ENCODE measurements around the gene NIM1K.
"Not testable (repeated sequence)": the region's sequence is repeated elsewhere in the genome, so short reads cannot be mapped to it uniquely, and the experiment has no call there.

Gene NIM1K

DNA sequence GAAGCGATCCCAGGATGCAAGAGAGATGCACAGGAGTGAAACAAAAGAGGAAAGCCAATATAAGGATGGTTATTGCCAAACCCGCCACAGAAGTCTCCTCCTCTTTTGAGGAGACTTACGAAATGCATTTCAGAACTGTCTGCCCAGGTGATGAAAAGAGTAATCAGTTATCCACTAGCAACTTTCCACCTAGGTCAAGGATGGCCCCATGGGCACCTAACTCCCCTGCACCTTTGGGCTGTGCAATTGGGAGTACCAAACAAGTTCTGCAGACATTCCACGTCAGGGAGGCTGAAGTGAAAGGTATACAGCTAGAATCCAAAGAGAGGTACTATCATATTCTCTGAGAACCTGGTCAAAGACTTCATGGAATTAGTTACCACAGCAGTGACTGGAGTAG is 95.5 kb downstream of the NIM1K start:
- DNase-seq = no peak

DNA sequence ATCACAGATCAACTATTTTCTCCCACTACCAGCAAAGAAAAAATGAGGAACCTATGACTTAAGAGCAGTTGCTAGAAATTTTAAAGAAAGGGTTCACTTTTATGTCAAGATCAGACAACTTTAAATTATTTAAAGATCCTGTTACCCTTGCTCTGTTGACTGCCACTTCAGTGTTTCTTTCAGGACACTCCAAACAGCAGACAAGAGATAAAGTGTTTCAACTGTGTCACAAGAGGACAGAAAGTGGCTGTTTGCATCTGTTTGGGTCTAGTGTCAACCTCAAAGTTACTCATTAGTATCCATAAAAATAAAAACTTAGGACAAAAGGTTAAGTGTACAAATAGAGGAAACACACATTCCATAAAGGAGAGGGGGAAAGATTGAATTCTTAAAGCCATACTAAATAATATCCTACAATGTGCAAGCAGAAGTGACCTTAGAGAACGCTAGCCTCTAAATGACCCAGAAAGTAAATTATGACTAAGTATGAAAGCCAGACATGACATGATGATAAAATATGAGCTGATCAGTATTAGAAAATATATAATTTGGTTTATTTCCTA is 96.3 kb downstream of the NIM1K start:
- no peak for DNase-seq

DNA sequence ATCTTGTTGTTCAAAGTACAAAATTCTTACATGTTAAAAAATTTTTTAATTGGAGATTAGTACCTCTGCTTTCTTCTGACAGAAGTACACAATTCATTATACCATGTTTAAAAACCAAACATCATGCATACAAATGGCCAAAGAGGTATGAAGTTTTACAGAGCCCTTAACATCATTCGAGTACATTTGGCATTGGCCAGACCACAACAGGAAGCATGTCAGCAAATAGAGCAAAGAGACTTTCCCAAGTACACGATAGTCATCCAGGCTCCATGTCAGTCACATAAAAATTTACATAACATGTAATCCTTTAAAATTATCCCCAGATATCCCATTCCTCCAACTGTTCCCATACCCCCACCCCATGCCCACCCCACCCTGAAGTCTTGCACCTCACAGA is 98.7 kb downstream of the NIM1K start:
- DNase-seq = no peak

DNA sequence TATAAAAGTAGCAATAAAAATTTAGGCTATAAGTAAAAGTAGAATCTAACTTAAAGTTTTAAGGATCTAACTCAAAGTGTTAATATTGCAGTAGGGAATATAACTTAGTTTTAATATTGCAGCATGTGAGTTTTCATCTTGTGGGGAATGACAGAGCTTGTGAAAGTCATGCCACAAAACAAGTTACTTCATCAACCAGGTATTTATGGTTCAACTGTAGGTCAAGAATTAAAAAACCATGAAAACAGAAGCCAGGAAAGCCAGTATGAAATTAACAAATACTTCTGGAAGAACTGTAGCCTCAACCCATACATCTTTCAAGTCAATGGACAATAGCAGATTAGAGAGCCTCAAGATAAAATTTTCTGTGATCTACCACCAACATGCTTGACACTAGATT is 102.2 kb downstream of the NIM1K start:
- no peak for DNase-seq

DNA sequence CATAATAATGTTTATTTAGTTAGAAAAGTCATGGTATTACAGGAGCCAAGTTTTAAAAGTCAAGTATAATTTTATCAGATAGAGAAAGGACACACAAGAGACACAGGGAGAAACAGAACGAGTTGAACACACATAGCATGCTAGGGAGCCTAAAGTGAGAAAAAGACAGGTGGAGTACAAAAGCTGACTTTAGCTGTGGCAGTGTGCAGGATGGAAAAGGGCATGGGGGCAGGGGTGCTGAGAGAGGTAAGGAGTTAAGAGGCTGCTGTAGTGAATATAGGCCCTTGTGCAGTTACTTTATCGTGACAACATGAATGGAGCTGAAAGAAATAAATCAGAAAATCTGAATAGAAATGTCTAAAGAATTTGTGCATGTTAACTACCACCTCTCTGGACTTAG is 103.2 kb downstream of the NIM1K start:
- no peak for DNase-seq

DNA sequence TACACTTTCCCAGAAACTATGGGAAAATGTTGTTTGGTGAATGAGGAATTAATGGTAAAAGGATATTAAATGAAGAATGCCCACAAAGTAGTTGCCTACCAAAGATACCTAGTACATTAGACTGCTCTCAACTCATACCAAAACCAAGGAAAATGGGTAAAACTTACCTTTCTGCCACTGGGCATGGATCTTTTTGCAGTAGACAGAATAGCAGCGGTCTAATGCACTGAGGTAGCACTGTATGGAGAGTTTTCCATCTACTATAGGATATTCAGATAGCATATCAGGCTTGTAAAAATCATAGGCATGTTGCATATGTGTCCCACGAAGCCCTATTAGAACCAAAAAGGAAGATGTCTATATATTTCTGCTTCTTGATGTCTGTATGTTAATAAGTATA is 104.8 kb downstream of the NIM1K start:
- DNase-seq = no peak

DNA sequence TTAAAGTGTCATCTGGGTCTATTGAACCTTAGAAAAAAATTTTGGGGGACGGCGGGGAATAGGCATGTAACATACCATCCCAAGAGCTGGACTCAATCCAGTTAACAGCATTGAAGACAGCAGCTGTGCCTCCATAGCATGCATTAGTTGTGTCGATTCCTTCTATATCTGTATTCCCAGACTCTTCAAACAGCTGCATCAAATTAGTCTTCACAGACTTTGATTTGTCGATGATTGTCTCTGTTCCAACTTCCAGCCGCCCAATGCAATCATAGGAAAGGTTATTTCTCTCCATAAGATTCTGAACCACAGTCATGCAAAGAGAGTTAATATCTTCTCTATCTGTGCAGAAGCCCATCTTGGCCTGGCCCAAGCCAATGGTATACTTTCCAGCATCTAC is 106.4 kb downstream of the NIM1K start:
- no peak for DNase-seq

DNA sequence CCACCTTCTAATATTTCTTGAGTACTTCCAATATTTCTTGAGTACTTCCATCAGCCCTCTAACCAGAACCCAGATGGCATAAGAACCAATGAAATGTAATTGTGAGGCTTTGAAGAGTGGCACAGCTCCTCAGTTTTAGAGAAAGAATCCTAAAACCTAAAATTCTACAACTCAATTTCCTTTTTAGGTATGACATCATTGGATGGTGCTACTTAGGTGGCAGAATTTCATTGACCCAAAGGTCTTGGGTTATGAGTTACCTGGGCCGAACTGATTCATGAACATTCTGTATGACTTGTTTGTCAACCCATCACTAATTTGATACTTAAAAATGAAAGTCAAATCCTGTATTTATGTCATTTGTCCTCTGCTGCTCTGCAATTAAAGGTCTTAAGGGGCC is 108.1 kb downstream of the NIM1K start:
- no peak for DNase-seq

DNA sequence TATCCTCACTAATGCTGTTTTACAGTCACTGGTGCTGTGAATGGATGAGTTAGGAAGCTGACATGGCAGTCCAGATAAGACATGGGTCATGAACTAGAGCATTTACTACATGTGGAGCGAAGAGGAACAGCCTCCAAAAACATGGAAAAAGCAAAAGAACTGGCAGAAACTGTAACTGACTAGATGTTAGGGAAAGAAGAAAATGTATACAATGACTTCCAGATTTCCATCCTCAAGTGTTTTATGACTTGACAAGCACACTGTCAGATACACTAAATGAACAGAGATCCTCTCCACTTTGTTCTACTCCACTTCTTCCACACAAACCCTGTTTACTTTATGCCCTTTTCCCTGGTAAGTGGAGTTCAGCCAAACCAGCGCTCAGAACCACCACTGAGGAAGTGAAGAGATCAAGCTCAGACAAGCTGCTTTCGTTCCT is 109.6 kb downstream of the NIM1K start:
- no peak for DNase-seq

DNA sequence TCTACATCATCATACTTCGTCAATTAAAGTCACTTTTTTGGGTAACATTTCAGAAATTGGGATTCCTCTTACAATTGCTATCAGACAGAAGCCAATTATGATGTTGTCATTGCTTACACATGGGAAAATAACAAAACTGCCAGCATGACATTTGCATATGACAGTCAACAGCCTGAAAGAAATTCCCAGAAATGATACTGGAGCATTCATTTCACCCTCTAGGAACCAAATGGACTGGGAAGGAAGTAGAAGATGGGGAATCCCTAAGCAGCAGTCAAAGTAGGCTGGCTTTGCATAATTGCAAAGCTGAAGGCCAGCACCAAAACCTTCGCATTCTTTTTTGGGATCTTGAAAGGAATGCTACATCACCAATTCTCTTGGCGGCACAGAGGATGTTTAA is 110.5 kb downstream of the NIM1K start:
- DNase-seq = no peak

DNA sequence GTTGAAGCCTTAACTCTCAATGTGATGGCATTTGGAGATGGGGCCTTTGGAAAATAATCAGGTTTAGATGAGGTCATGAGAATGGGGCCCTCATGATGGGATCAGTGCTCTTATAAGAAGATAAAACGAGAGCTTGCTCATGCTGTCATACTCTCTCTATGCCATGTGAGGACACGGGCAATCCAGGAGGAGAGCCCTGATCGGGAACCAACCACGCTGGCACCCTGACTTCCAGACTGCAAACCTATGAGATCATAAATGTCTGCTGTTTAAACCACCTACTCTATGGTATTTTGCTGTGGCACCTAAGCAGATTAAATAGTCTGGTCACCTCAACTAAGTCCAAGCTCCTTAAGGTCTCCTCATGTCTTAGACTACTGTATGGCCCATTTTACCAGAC is 111.2 kb downstream of the NIM1K start:
- DNase-seq = no peak

DNA sequence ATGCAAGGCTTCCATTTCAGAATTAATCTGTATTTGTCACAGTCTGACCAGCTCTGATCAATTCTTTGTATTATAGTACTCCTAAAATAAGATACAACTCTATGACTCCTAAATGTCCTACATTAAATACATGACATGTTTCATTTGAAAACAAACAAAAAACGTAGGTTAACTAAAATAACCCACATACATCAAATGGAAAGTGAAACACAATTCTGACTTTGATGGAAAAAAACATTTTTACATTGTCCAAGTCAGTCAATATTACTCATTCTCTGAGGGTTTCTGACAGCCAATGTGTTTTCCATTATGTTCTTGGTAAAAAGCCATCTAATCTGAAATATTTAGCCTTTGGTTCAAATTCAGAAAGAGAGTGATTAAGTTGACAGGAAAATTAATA is 112.5 kb downstream of the NIM1K start:
- DNase-seq = no peak

DNA sequence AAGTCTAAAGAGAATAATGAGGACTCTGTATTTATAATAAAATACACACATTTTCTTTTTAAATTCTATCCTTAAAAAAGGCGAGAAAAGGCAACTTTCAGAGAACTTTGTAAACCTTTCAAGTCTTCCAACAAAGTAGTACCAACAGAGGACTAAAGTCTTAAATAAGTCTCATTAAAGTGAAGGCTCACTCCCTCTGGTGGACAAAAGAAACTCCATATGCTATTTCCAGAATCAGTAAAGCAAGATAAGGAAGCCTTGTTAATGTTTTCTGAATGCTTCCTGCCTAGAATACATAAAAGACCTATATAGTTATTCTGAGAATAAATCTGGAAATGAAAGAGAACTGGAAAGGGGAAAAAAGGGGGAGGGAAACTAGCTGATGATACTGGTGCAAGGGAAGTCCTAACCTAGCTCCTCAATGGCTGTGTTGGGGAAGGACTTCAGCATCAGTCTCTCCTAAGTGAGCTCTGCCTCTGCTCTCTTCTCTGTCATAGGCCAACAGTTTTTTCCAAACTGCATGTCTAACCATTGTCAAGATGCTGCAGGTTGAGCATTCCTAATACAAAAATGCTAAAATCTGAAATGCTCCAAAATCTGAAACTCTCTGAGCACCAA is 114.0 kb downstream of the NIM1K start:
- no peak for DNase-seq

DNA sequence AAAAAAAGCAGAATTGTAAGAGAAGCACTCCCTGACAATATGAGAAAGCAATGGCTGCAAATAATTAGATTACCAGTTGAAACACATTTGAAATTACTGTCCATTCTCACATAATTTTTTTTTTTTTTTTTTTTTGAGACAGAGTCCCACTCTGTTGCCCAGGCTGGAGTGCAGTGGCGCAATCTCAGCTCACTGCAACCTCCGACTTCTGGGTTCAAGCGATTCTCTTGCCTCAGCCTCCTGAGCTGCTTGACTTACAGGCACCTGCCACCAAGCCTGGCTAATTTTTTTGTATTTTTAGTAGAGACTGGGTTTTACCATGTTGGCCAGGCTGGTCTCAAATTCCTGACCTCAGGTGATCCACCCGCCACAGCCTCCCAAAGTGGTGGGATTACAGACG is 114.9 kb downstream of the NIM1K start:
- DNase-seq = not testable (repeated sequence)

DNA sequence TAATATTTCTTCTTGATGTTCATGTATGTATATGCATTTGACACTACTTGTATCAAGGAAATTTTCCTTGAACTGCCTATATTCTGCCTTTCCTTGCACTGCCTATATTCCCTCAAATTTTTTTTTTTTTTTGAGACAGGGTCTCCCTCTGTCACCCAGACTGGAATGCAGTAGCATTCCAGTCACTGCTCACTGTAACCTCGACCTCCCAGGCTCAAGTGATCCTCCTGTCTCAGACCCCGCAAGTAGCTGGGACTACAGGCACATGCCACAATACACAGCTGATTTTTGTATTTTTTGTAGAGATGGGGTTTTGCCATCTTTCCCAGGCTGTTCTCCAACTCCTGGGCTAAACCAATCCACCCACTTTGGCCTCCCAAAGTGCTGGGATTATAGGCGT is 117.1 kb downstream of the NIM1K start:
- no peak for DNase-seq

DNA sequence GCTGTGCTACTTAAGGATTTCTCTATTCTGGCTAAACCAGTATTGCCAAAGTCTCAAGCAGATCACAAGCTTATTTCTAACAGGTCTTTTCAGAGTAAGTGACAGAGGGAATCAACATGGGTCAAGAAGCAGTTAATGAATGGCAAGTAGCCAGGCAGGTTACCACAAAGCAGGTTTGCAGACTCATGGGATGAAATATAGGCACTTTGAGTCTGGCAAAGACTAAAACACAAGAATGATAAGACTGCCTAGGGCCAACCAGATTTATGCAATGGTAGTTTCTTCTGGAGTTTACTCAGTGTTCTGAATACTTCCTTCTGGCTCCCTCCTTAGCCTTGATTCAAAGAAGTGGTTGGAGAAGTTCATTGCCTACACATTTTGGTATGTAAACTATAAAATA is 117.6 kb downstream of the NIM1K start:
- no peak for DNase-seq

DNA sequence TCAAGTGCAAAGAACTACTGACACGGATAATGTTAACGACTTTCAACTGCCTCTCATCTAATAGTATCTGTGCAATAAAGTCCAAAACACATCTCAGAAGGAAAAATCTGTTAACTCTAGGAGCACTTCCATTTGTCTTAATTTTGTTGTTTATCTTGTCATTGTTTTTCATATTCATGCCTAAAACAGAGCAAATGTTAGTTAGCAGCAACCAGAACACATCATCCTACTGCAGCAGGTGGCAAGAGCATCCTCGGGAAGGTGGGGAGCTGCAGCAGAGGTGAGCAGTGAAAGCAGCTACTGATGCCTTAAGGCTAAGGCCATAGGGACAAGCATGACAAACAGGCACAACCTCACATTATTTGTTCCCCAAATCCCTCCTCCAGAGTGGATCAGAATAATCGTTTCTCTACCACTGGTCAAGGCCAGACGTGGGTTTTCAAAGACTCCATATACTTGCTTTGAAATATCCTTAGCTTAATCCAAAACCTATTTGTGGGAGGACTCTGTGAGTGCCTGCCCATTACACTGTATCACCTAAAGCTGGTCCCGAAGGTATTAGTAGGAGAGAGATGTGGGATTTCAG is 120.1 kb downstream of the NIM1K start:
- DNase-seq = no peak

DNA sequence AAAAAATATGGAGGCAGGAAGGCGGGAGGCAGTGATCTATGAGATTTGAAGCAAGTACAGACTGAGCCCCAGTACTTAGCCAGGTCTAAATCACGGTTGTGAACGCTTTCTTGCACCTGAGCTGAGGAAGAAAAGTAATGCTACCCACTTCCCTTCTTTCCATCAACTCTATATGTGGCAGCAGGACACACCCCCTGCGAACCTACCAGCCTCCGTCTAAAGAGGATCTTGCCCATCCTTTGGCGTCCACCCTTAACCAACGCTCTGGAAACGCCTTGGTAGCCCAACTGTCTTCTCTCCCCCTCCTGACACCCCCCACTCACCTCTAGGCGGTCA is 120.6 kb downstream of the NIM1K start:
- DNase-seq = no peak

DNA sequence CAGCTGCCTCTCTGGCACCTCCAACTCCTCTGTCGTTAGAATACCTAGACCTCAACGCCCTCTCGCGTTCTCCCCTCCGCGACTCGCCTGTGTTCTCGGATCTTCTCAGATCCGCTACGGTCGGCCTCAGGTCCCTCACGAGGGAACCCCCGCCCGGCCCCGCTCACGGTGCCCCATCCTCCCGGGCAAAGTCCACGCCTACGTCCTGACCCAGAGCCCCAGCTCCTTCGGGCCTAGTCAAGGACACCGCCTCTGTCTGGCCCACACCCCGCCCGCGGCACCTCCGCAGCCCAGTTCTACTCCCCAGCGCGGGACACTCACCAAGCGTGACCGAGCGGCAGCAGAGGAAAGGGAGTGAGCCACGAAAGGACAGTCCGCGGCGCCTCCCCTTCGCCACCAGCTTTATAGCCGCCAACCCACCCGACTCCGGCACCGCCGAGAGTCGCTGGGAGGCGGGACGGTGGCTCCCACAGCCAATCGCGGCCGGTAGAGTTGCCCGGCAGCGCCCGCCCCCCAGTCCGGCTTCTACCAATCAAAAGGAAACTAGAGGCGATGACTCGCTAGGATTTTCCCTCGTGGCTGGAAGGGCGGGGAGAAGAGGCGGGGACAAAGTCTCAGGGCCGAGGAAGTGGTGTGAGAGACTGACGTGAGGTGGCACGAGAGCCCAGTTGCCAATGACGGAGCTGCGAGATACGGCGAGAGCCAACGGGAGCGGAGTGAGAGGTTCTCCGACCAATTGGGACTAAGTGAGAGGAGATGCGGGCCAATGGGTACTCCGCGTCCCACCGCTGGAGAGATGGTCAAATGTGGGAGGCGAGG is 121.2 kb downstream of the NIM1K start, which contains the start of gene HMGCS1:
Gene HMGCS1, minus strand, starts transcription at position 378 of the 819 bp plus-strand sequence. CDS start 14,447 bp downstream, outside the sequence.
- DNase-seq = peak; percentile 99

DNA sequence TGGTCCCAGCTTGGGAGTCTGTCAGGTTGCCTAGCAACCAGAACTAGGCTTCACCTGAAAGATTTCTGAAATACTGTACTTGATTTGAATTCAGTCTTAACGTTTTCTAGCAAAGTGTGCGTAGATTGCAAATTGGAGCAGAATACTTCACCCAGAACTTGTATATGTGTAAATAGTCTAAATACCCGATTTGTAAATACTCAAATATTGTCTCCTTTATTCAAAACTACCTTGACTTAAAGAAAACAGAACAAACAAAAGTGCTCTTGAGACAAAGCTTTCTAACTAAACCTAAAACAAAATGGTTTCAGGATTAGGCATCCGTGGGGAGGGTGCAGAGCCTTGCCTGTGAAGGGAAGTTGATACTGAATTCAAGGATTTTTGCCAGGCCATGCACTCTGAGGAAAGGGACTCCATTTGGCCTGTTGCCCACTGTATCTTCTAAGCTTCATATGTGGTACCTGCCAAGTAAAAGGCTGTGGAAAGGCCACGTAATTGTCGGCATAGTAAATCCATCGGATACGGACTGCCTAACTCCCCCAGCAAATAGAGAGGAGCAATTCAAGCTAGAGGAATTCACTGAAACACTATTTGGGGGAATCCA is 121.9 kb downstream of the NIM1K start:
- peak; percentile 53 to 56 for DNase-seq

DNA sequence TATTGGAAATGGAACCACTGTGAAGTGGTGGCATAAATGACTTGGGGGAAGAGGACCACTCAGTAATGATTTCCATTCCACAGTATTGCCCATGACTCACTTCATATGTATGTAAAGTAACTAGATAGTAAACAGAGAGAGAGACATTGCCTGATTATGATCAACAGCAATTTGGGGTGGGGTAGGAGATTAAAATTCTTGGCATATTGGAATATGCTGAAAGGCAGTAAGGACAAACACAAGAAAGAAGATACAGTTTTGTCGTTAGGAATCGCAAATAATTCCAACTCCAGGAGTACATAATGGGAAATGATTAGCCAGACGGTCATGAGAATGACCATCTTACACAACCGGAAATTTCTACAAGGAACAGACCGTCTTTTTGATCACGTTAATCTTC is 122.7 kb downstream of the NIM1K start:
- no peak for DNase-seq

DNA sequence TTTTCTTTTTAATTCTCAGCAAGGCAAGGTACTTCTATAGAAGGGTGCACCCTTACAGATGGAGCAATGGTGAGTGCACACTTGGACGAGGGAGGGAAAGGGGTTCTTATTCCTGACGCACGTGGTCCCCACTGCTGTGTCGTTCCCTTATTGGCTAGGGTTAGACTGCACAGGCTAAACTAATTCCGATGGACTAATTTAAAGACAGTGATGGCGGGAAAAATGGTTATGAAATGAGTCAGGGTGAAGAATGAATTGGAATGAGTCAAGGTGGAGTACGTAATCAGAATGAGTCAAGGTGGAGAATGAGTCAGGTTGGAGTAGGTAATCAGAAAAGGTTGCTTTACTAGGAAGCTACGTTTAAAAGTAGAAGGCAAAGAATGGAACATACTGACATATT is 123.2 kb downstream of the NIM1K start:
- DNase-seq = peak; percentile 66 to 71

DNA sequence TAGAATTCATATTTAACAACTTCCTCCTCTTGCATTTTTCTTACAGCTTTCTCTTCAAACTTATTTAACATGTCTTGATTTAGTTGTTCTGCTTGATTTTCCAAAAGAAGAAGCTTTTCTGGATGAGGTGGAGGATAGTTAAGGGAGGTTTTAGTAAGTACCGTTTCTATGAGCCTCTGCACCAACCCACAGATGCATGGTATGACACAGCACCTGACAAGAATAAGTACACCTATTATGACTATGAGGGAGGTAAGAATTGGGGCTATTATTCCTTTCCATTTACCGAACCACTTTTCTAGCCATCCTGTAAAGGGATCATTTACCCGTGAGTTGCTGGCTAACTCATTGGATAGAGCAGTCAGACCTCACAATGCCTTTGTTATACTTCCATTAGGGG is 123.7 kb downstream of the NIM1K start:
- DNase-seq = peak in 1 of 2 experiments; percentile 49

DNA sequence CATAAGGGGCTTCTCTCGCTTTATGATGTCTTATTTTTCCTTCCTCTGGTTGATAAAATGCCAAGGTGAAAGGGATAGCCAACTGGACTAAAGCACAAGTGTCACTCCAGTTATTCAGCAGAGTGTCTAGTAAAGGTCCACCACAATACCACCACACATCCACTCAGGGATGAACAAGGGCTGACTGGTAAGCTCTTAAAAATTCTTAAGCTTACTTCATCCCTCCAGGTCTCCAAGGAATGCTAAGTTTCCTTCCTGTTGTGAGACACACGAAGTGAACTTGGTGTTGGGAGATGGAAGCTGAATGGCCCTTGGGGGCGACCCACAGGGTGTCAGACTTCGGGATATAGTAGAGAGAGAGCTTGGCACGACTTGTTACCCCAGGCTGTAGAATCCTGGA is 124.4 kb downstream of the NIM1K start:
- no peak for DNase-seq
